NCI-H526 treated with DMSO at 0.1 percent for 48 hours (cell line): ENCODE results near the gene FTL.
A peak's percentile ranks its signal among the peaks of the same experiment; 100 is the strongest.

ENCODE experiments used
- DNase-seq: peaks from one replicate; lab custom pipeline; 2025; lab: John Stamatoyannopoulos, UW

FTL gene

DNA sequence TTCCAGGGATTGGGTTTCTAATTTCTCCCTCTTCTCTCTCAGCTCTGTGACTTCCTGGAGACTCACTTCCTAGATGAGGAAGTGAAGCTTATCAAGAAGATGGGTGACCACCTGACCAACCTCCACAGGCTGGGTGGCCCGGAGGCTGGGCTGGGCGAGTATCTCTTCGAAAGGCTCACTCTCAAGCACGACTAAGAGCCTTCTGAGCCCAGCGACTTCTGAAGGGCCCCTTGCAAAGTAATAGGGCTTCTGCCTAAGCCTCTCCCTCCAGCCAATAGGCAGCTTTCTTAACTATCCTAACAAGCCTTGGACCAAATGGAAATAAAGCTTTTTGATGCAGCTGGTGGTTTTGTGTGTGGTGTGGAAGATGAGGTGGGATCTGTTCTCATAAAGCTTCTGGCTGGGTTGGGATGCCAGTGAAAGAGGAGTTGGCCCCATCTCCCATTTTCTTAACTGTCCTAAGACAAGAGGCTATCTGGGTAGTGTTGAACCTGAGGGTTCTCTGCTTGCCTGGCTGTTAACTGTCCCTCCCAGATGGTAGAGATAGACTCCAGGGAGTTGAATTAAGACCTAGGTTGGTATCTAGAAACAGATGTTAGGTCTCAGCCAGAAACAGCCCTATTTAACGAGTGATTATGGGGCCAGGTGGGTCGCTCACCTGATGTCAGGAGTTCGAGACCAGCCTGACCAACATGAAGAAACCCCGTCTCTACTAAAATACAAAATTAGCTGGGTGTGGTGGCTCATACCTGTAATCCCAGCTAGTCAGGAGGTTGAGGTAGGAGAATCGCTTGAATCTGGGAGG, 1.6 kb downstream of the FTL start:
- no peak for DNase-seq

DNA sequence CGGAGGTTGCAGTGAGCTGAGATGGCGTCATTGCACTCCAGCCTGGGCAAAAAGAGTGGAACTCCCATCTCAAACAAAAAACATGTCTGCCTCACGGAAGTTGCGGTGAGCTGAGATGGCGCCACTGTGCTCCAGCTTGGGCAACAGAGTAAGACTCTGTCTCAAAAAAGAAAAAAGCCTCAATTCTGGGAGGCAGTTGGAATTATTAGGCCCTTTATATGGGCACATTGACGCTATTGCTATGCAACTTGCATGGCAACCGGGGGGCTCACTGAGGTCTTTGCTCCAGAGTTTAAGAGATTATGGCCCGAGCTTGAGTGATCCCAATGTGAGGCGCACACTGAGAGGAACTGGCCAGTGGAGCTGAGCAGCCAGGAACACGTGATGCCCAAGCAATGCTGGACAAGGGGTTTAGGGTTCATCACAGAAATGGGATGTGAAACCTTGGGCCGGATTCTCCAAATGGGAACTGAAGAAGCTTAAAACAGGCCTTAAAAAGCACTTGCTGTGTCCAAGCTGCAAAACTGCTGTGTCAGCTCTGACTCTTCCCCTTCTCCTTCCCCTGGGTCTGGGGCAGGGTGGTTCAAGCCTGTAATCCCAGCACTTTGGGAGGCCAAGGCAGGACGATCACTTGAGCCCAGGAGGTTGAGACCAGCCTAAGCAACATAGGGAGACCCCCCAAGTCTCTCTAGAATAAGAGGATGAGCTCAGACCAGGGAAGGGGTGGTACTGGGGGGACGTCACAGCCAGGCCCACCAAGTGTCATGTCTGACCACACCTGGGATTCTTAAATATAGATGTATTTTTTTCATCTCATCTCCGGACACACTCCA, 2.5 kb downstream of the FTL start:
- DNase-seq = no peak

DNA sequence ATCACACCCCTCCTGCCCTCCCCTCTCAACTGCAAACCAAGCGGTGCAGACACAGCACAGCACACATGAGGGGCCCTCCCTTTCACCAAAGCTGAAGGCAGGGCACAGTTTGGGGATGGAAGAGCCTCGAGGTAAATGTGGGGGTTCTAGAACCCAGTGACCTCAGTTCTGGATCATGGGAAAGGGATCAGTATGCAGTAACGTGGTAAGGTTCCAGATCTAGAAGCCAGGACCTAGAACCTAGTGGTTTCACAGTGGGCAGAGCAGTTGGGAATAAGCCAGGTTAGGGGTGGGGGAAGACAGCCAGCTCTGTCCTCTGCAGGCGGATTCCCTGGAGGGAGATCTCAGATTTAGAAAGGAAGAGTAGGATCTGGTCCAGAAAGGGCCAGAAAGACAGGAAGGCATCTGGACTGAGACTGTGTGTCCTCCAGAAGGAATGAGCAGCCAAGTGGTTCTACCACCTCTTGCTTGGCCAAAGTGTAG, 3.1 kb downstream of the FTL start:
- no peak for DNase-seq

DNA sequence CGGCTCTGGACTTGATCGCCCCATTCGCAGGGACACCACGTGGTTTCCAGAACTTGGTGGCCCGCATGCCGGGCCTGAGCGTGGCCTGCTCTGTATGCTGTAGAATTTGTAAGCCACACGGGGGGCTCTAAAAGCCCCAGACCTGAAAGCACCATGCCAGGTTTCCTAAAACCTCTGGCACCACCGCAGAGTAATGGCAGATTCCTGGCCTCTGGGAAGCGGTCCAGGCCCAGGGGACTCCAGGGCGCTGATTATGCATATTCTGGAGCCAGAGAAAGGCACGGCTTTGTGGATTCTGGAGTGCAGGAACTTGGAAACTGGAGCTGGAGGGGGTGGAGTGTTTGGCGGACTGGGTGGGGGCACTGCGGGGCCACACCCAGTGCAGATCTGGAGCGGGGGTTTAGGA, 3.7 kb downstream of the FTL start:
- no peak for DNase-seq

DNA sequence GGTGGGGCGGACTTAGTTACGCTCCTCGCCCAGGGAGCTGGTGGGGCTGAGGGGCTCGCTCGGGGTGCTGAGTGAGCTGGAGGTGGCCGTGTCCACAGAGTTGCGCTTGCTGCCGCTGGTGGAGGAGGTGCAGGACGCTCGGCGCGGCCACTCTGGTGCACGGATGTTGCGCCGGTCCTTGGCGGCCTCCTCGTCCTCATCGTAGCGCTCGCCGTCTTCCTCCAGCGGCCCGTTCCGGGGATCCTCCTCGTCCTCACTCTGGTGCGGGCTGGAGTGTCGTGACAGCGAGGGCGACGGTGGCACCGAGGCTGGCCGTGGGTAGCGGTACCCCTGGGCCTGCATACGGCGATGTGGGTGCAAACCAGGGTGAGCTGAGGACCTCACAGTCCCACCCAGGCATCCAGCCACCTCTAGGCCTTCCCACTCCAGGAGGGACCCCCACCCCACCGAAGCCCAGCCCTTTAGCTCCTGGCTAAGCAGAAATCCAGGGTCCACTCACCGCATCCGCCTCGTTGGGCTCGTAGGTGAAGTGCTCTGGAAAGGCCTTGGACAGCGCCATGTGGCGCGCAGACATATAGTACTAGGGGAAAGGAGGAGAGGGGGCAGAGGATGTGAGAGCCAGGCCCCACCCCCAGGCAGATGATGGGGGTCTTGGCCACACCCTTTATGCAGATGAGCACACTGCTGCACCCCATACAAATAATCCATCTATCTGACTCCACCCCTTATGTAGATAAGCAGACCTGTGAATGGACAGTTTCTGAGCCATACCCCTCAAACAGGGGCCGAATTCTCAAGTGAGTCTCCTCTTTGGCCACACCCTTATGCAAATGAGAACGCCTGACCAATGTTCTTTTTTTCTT, 4.4 kb downstream of the FTL start:
- DNase-seq = no peak

DNA sequence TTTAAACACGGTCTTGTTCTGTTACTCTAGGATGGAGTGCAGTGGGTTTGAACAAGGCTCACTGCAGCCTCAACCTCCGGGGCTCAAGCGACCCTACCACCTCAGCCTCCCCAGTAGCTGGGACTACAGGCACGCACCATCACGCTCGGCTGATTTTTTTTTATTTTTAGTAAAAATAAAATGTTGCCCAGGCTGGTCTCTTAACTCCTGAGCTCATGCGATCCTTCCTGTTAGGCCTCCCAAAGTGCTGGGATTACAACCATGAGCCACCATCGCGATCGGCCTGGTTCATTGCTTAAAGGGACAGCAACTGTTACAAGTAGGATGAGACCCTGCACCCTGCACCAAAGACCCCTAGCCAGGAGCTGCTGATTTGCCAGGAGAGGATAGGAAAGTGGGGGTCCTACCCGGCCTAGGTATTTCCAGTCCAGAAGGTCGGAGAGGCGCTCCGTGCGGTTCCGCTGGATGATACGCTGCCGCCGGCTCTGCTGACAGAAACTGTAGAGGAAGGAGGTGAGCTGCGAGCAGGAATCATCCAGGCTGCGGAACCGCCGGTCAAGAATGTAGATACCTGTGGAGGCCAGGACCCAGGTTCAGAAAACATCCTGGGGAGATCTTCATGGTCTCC, 5.1 kb downstream of the FTL start:
- no peak for DNase-seq

DNA sequence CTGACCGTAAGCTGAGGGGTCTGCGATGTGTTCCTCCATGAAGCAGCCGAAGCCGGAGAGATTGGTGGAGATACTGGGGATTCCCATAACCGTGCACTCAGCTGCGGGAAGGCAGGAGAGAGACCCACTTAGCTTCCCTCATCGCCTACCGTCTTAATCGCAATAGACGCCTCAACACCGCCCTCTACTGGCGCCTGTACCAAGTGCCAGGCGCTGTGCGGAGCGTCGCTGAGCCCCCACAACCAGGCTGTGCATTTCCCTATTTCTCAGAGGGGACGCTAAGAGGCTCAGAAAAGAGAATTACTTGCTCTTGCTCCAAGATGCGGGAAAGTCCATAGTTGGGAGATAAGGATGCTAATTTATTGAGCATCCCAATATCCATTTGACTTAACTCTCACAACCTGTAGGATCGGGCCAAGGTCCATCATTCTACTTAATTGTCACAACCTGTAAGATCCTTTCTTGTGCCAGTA, 5.8 kb downstream of the FTL start:
- DNase-seq = peak; percentile 51

DNA sequence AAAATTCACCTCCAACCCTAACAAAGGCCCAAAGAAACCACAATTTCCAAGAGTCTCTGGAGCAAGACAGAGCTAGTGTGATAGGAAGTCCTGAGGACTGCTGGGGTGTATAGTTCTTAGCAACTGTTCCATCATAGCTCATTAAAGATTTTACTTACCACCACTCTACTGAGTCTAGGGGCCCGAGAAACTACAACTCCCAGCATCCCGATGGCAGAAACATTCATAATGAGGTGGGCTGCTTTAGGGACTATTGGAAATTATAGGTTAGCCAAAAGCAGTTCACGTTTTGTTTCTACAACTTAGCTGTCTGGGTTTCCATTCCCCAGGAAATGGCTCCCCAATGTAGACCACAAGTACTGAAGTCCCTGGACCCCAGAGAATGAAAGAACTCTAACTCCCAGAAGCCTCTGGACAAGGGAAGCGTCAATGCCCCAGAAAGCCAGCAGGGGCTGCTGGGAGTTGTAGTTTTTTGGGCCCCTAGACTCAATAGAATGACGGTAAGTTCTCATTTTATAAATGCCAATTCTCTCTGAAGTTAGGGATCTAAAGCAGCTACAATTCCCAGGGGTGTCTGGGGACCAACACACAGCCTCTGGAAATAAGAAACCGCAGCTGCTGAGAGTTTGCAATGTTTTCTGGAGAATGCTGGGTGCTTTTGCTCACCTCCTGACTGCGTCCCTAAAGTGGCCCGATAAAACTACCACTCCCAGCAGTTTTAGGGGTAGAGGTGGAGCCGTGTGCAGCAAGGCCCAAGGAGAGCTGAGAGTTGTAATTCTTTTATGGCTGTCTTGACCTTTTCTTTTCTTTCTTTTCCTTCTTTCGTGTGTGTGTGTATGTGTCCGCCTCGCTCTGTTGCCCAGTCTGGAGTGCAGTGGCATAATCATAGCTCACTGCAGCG, 11.1 kb downstream of the FTL start:
- DNase-seq = no peak

DNA sequence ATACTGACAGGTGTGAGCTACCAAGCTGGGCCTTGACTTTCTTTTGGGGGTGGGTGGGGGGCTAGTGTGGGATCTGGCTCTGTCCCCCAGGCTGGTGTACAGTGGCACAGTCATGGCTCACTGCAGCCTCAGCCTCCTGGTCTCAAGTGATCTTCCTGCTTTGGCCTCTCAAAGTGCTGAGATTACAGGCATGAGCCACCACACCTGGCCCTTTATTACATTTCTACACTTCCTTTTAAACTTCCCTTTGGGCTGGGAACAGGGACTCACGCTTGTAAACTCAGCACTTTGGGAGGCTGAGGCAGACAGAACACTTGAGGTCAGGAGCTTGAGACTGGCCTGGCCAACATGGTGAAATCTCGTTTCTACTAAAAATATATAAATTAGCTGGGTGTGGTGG, 12.0 kb downstream of the FTL start:
- no peak for DNase-seq

DNA sequence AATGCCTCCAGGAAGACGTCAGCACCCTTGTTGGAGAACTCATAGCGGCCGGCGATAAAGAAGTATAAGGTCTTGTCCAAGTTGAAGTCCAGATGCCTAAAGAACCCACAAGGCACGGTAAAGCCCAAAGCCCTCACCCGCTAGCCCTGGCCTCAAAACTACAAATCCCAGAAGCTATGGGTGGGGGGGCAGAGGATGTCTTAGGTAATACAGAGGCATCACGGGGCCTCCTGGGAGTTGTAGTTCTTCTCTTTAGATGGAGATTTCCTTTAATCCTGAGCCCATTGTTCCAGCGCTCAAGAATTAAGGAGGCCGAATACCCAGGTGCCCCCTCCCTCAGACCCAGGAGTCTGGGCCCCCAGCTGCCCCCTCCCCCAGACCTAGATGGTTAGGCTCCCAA, 17.2 kb downstream of the FTL start:
- no peak for DNase-seq

DNA sequence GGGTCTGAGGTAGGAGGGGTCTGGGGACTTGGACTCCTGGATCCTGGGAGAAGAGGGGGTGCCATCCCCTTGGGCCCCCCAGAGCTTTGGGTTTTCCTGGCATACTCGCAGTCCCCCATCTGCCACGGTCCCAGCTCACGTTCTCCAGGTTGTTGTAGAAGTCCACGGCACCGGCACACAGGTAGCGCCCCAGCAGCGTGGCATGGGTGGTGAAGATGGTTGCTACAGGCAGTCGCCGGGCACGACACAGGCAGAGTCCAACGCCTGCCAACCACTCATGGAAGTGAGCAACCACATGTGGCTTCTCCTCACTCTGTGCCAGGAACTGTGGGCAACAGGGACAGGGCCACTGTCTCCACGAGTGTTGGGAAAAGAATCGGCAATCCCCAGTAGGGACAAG, 20.6 kb downstream of the FTL start:
- no peak for DNase-seq

DNA sequence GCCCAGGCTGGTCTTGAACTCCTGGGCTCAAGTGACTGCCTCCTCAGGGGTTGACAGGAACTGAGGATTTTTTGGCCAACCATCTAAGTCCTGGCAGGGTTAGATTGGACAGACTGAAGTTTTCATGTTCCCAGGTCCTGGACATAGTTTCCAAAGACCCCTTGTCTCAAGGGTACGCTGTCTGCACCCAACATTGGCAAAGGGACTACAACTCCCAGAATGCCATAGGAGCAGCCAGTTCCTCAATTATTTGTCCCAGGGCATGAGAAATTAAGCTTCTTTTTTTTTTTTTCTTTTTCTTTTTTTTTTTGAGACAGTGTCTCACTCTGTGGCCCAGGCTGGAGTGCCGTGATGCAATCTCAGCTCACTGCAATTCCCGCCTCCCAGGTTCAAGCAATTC, 21.1 kb downstream of the FTL start:
- no peak for DNase-seq

DNA sequence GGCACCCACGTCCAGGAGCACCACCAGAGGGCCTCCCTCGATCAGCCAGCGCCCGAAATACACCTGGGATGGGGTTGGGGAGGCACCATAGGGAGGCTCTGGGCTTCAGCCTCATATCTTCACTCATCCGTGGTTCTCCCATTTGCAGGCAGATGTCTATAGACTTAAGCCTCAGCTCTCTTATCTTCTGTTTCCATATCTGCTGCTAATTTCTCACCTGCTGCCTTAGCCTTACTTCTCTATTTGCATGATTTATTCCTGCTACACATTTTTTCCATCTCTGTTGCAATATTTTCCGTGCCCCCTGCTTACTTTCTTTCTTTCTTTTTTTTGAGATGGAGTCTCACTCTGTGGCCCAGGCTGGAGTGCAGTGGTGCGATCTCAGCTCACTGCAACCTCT, 22.2 kb downstream of the FTL start:
- DNase-seq = no peak

DNA sequence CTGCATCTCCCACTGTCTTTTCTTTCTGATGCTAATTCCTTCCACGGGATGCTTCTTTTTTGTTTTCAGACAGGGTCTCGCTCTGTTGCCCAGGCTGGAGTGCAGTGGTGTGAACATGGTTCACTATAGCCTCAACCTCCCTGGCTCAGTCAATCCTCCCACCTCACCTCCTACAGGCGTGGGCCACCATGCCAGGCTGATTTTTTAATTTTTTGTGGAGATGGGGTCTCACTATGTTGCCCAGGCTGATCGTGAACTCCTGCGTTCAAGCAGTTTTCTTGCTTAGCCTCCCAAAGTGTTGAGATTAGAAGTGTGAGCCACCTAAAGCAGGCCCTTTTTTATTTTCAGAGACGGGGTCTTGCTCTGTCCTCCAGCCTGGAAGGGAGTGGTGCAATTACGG, 23.2 kb downstream of the FTL start:
- DNase-seq = no peak

DNA sequence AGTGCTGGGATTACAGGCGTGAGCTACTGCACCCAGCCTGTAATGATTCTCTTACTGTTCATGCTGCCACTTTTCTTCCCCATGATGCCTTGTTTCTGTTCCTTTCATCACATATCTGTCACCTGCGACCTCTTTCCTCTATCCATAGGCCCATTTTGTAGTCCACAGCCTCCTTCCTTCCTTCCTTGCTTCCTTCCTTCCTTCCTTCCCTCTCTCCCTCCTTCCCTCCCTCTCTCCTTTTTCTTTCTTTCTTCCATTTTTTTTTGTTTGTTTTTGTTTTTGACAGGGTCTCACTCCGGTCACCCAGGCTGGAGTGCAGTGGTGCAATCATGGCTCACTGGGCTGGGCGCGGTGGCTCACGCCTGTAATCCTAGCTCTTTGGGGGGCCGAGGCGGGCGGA, 23.8 kb downstream of the FTL start:
- DNase-seq = no peak

DNA sequence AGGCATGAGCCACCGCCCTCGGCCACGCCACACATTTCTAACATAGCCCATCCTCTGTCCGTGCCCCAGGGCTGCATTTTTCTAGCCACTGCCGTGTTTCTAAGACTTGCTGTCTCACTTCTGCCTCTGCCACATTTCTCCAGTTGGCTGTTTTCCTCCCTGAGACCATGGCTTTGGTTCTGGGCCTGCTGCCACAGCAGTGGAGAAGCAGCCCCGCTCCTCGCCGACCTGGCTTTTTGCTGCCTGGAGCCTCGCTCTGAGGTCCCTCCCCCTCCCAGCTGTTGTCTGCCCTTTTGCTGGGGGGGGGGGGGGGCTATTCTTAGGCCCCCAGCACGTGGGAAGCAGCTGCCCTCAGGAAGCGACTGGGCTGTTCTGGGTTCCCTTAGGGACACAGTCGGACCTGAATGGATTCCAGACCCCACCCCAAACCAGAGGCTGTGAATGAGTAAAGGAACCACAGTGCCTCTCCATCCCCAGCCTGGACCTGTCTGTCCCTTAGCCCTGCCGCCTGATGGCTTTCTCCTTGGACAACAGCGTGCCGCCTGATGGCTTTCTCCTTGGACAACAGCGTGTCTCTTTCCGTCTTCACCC, 24.7 kb downstream of the FTL start:
- no peak for DNase-seq

DNA sequence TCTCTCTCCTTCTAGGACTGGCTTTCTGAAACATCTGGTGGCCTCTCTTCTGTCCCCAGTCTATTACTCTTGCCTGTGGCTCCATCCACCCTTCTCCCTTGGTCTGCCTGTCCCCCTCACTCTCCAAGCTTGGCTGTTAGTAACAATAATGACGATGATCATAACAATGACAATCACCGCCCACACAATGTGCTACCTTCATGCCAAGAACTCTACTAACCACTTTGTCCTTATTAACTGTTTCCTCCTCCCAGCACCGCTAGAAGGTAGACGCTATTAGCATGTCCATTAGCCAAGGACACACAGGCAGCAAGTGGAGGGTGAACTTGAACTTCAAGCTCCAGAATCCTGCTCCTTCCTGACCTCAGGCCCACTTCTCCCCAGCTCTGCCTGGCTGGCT, 25.3 kb downstream of the FTL start:
- no peak for DNase-seq

DNA sequence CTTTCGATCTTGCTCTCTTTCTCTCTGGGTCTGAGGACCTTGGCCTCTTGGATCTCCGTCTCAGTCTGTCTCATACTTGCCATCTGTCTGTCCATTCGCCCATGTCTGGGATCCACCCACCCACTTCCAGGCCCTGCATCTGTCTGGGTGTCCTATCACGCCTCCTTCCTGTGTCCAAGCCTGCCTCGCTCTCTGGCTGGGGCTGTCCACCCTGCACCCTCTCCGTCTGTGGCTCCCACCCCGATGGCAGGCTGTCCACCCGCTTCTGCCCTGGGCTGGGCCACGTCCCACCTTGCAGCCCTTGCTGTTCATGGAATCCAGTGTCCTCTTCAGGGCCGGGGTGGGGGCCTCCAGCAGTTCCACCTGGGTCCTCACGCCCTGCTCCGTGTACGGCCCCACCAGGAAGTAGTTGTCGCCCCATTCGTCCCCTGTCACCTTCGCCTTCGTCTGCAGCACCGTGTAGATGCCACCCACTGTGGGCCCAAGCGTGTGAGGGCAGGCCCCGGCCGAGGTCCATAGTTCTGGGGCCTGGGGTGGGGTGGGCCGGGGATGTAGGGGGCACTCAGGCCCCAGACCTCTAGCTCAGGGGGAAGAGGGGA, 26.0 kb downstream of the FTL start:
- no peak for DNase-seq

DNA sequence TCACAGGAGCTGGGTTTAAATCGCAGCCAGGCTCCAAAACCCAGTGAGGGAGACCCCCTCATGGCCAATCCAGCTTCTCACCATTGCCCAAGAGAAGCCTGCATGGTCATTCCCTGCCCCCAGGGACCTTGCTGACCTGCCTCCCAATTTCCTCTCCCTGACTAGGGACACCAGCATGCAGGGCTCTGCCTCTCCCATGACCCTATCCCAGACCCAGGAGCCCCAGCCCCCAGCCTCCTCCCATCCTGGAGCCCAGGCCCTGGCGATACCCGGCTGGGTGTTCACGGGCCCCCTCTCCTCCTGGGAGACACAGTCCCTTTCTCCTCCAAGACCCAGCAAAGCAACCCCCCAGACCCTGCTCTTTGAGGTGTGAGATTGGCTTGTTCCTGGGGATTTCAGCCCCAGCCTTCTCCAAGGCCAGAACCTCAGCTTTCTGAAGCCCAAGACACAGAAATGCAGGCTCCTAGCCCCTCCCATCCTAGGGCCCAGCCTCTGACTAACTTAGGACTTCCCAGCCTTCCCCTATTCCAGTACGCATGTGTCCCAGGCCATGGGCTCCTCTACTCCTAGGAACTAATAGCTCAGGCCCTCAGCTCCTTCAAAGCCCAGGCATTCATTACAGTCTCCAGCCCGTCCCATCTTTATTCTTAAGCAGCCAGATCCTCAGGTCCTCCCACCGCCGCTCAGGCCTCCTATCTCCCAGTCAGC, 26.9 kb downstream of the FTL start:
- no peak for DNase-seq
